GM19043 (cell line): ENCODE results near the gene LHFPL3.

Experiments
- ATAC-seq: cut with Tn5 transposase; IDR thresholded peaks from one replicate; pipeline ENCODE4 v1.9.1; 2021; ENCODE audit warnings: low read depth; ENCODE audit not compliant: unreplicated experiment

LHFPL3 gene

DNA sequence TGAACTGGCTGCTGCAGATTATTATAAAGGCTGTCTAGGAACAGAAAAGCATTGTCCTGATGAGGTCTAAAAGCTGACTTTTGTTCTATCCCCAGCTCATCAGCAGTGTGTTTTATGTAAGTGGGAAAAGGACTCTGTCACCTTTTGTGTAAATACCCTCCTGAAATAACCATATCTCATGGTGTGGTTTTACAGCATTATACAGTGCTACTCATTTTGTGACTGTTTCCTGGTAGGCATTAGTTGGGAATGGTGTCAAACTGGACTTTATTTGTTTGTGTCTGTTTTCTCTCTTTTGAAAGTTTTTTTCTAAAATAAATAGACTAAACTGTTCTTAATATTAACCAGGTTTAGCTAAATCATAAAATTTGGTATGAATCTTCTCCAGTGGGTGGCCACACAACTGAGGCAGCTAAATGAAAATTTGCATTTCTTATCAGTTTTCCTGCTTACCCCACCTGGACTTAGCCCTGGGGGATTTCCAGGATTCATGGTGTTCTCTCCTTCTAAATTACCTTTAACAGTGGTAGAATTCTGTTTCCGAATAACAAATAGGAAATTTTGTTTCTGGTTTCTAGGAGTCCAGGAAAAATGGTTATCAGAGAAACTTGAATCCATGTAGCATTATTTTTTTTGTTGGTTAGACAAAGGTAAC, 140.9 kb downstream of the LHFPL3 start:
- ATAC-seq, result no peak

DNA sequence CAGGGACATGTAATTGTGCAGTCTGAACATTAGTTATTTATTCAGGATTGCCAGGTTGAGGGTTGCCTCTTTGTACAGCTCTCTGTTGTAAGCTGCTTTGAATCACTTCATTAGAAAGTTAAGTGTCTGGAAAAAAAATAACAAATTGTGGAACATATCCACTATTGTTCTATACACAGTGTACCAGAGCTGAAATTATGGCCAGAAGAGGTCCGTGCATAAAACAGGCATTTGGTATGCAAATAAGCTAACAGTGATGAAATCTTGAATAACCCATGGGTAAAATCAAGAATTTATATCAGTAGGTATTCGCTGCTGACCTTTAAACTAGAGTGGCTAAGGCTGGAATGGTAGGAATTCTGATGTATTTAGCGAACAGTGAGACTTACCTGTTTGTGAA, 152.1 kb downstream of the LHFPL3 start:
- ATAC-seq, result no peak

DNA sequence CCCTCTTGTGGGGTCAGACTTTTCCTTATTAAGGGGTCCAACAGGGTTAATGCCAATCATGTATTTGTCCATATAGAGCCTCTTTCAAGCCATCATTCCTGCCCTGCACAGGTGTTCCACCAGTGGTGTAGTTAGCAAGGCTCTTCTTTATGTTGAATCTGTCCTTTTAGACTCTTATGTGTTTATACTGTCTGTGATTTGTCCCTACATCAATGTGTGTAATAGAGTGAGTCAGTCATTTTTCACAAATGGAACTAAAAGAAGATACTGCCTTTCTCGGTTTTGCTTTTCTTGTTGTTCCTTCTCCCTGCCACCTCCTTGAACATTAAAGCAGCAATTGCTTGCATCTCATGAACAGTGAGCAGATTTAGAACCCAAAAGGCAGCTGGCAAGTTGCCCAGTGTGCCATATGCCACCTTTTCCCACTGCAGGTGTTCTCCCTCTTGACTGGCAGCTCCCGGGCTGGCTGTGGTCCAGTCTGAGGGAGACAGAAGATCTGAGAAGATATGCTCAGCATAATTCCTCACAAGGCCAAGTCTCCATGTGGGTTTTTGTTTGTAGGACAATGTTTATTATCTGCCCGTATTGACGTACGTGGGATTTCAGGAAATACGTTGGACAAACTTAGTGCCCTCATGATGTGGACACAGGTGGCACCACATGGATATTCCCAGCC, 154.1 kb downstream of the LHFPL3 start:
- ATAC-seq, result no peak

DNA sequence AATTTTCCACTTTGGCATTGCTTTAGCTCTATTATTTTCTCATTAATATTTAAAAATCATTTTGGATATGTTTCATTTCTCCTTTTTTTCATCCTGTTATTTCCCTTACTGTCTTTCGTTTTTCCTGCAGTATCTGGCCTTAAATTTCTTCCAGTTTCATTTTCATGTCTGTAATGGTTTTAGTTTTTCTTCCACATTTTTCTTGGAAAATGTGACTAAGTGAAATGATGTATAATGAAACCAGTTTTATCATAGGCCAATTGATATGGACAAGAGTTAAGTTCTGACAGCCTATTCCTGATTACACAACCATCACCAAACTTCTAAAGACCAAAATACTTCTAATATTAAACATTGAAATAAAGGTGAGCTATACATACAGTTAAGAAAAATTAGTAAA, 158.5 kb downstream of the LHFPL3 start:
- ATAC-seq, result no peak

DNA sequence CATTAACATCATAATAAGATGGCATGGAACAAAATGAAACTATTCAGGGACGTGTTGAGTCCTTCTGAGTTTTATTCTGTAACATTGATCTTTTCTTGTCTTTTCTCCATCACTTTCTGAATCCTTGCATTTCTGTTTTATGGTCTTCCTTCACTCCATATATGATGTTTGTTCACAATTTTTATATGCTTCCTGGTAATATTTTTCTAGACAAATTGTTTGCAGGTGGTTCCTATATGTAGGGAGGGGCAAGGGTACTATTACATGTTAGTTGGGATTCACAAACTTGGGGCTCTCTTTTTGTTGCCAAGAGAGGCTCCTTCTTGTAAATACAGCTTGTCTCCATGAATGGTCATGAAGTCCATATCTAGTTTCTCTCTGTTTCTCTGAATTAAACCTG, 159.2 kb downstream of the LHFPL3 start:
- ATAC-seq, result no peak

- no peak for ATAC-seq
Observed at GRCh38 chr7:104497379-104497967, 169.1 kb downstream of the LHFPL3 start.

- no peak for ATAC-seq
Observed at GRCh38 chr7:104499975-104500374, 171.6 kb downstream of the LHFPL3 start.

GRCh38 chr7:104509874-104510273, 181.5 kb downstream of the LHFPL3 start:
- ATAC-seq, result no peak

- ATAC-seq, result no peak
Observed at GRCh38 chr7:104524853-104525252, 196.4 kb downstream of the LHFPL3 start.

DNA sequence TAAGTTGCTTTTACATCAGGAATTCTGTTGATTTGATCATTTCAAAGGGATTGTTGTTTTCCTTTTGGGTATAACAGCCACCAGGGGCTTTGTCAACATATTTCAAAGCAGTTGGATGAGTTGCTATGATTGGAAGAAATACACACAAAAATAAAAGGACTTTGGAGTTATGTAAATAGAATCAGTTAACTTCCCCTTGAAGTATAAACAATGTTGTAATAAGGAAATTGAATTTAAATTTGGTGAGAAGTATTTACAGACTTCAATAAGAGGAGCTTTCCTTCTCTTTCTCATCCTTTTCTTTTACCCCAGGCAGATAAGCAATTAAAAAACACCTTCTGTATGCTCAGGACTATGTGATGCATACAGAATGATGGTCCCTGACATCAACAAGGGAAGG, 199.7 kb downstream of the LHFPL3 start:
- ATAC-seq, result no peak

DNA sequence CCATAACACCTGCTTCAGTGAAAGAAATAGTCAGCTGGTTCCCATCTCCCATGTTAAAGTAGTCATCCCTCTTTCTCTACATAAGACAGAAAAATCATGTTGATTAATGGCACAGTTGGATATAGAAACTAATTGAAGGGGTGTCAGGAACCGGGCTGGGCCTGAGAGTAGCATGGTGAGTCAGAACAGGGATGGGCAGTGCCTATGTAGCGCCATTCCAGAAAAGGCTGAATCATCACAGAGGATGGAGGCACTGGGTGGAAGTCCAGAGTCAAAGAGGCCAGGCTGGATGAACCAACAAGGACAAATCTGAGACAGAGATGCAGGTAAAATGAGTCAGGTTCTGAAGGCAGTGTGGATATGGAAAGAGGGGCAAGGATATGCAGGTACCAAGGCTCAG, 201.2 kb downstream of the LHFPL3 start:
- ATAC-seq, result no peak

DNA sequence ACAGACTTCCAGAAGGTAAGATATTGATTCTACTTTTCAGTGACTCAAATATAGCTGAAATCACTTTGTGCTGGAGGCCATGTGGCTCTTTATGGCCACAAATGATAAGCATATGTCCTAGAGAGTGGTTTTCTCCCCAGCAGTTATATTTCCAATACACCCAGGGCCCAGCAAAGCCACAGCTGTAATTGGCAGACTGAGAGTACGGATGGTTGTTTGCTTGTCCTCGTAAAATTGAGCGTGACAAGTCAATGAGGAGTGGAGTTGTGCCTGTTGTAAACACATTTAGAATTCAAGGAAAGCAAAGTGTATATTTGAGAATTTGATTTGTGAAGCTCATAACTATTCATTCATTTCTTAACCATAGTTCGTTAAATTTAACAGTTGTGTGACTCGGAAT, 201.8 kb downstream of the LHFPL3 start:
- no peak for ATAC-seq

GRCh38 chr7:104534149-104534548, 205.7 kb downstream of the LHFPL3 start:
- no peak for ATAC-seq

- ATAC-seq, result no peak
Observed at GRCh38 chr7:104535841-104536240, 207.4 kb downstream of the LHFPL3 start.

DNA sequence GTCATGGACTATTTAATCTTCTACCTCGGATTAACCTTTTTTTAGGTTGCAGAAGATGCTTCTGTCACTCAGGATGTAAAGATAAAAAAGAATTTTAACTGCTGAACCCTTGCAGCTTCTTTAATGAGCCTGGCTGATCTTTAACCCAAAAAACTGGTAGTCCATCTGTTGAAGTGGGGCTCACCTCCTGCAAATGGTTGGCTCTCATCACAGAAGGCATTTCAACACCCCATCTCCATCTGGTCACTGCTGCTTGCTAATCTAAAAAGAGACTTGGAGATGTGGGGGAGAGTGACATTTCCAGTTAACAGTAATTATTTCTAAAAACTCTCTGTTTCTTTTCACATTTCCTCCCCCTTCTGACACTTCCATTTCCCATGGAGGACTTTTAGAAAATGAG, 208.6 kb downstream of the LHFPL3 start:
- ATAC-seq, result no peak

- ATAC-seq, result no peak
Observed at GRCh38 chr7:104538152-104538551, 209.7 kb downstream of the LHFPL3 start.

DNA sequence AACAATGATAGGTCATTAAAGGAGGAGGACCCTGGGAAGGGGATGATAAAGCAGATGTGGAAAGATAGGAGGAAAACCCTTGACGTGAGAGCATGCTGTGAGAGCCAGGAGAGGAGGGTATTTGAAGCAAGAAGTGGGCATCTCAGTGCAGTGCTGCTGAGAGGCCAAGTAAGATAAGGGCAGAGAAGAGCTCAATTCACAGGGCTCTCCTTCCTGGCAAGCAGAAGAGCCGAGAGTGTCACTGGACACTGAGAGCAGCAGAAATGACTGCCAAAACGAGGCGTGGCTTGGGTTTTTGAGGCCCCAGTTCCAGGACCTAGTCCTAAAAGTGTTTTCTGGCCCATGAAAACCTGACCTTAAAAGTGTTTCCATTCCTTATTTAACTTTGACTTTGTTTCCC, 213.5 kb downstream of the LHFPL3 start:
- no peak for ATAC-seq

DNA sequence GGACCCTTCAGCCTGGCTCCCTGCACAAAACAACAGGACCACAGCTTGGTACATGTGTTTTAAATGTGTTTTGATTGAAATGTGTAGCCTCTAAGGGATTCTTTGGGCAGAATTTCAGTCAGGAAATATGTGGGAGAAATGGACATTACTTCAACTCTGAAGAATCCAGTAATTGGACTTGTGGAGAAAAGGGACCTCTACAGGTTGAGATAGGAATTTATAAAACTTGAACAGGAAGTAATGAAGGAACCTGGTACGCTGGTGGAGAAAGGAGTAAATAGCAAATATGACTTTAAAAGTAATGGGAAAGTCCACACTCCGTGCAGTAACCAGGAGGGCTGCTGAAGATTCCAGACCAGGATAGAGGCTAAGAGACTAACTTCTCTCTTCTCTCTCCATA, 220.5 kb downstream of the LHFPL3 start:
- ATAC-seq, result no peak

DNA sequence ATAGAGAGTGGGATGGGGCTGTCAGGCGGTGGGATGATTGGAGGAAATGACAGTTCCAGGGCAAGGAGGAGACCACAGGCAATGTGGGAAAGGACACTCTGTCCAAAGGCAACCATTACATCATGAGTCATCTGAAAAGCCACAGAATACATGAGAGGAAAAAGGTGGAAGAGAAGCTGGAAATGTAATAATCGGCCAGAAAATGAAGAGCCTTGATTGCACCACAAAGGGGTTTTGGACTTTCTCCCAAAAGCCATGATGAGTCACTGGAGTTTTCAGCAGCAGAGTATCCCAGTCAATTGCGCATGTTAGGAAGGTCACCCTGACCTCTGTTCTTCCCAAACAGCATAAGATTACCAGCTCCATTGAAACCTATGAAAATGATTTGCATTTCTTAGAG, 222.0 kb downstream of the LHFPL3 start:
- no peak for ATAC-seq

DNA sequence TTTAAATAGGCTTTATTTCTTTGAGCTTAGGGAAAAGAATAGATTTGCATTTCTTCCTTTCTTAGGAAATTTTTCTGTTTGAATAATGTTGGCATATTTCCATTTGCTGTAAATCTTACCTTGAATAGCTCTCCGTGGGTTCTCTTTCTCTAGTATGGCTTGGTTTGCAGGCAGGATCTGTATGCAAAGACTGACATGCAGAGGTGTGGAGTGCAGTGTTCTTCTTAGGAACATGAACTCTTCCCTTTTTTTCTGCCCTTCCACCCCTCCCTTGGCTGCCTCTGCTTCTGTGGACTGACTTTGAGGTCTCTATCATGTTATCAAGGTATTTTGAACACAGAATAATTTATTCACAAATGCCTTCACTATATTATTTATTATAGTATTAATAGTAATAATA, 222.8 kb downstream of the LHFPL3 start:
- no peak for ATAC-seq

- ATAC-seq, result no peak
Observed at GRCh38 chr7:104552102-104552501, 223.7 kb downstream of the LHFPL3 start.

- ATAC-seq, result no peak
Observed at GRCh38 chr7:104553074-104553473, 224.7 kb downstream of the LHFPL3 start.
